K562 (cell line): ENCODE data around the gene ZNF692. TPM values are rescaled to one million over a fixed set of nuclear protein-coding genes. Genes with fewer than 3 reads are reported as not detected.

Source experiments
- CTBP1 ChIP-seq: fragments of 450-650 bp; IDR thresholded peaks from 2 replicates; pipeline ENCODE4 v1.6.1; 2016; ENCODE audit warnings: borderline replicate concordance
- GTF2A2 ChIP-seq: IDR thresholded peaks from 2 replicates; pipeline ENCODE4 v1.6.1; 2016; ENCODE audit warnings: mild to moderate bottlenecking, missing genetic modification characterization, missing compliant biosample characterization
- HDAC1 ChIP-seq, 2 experiments: fragments of 450-650 bp; IDR thresholded peaks; 2 replicates each; pipeline ENCODE4 v1.6.1; 2016 to 2017; ENCODE audit warnings: inconsistent platforms in 1 of 2, mild to moderate bottlenecking in 1 of 2, moderate library complexity in 1 of 2
- HDGF ChIP-seq: fragments of 450-650 bp; IDR thresholded peaks from 2 replicates; pipeline ENCODE4 v1.6.1; 2016
- ILK ChIP-seq: fragments of 450-650 bp; IDR thresholded peaks from 2 replicates; pipeline ENCODE4 v1.6.1; 2016; ENCODE audit warnings: missing genetic modification characterization, low read depth, mild to moderate bottlenecking, missing compliant biosample characterization, moderate library complexity, borderline replicate concordance
- KLF16 ChIP-seq: IDR thresholded peaks from 2 replicates; pipeline ENCODE4 v1.6.1; 2016; ENCODE audit warnings: antibody characterized with exemption
- MAFG ChIP-seq: fragments of 450-650 bp; conservative IDR thresholded peaks from 2 replicates; pipeline ENCODE4 v1.6.1; 2016; ENCODE audit warnings: missing genetic modification characterization, missing compliant biosample characterization
- NCOA4 ChIP-seq: fragments of 450-650 bp; IDR thresholded peaks from 2 replicates; pipeline ENCODE4 v1.6.1; 2018; ENCODE audit warnings: mild to moderate bottlenecking; ENCODE audit not compliant: partially characterized antibody
- NFRKB ChIP-seq: fragments of 450-650 bp; IDR thresholded peaks from 2 replicates; pipeline ENCODE4 v1.6.1; 2016; ENCODE audit warnings: low read depth
- NUFIP1 ChIP-seq: fragments of 450-650 bp; IDR thresholded peaks from 2 replicates; pipeline ENCODE4 v1.6.1; 2018; ENCODE audit not compliant: partially characterized antibody
- SP2 ChIP-seq: IDR thresholded peaks from 2 replicates; pipeline ENCODE4 v1.6.1; 2011; ENCODE audit warnings: mild to moderate bottlenecking, low read depth, low read length, moderate library complexity; ENCODE audit not compliant: poor library complexity, severe bottlenecking; ENCODE audit errors: extremely low read depth
- ZBTB17 ChIP-seq: fragments of 450-650 bp; formaldehyde crosslinking; IDR thresholded peaks from 2 replicates; pipeline ENCODE4 v1.4.0; 2020; ENCODE audit warnings: mild to moderate bottlenecking
- polyA plus RNA-seq, 8 experiments: library from polyadenylated mRNA; depleted of rRNA in 4 of 8; stranded (reverse) in 5 of 8; unstranded in 3 of 8; fragments of >200 nt; fragmentation: Nextera tagmentation in 2 of 8; fragmentation: Illumina TruSeq in 1 of 8; extraction: Ambion mirVana in 2 of 8; extraction: Trizol in 1 of 8; gene quantifications; 2 replicates each; pipeline versions ENCODE4 v1.2.1 to v1.2.3, GENCODE V29; 2011 to 2014; ENCODE audit warnings: inconsistent platforms in 1 of 8, missing spikeins in 1 of 8
- total RNA-seq, 7 experiments: library from RNA; depleted of rRNA in 6 of 7; stranded (reverse); fragments of >200 nt in 6 of 7; fragmentation: Illumina TruSeq in 2 of 7; extraction: Trizol in 2 of 7; gene quantifications; 2 replicates each; pipeline versions ENCODE4 v1.2.1 to v1.2.3, GENCODE V29; 2011 to 2021; ENCODE audit warnings: low replicate concordance in 1 of 7
- TF ChIP-seq, protein P1 (sequence below): fragments of 450-650 bp; IDR thresholded peaks from 2 replicates; pipeline ENCODE4 v1.6.1; 2016; ENCODE audit warnings: low read depth
- TF ChIP-seq, protein P2 (sequence below): sonication (generic); formaldehyde crosslinking; IDR thresholded peaks from 2 replicates; pipeline ENCODE4 v1.8.0; 2022; ENCODE audit warnings: mild to moderate bottlenecking, missing genetic modification reagents

The ZNF692 gene
- total and polyA plus RNA-seq, 9 of the 15 experiments (the other 6 are each of a cell fraction or from before 2014, with no cell fraction given): 8.4 to 143 (median 55.9) TPM

DNA sequence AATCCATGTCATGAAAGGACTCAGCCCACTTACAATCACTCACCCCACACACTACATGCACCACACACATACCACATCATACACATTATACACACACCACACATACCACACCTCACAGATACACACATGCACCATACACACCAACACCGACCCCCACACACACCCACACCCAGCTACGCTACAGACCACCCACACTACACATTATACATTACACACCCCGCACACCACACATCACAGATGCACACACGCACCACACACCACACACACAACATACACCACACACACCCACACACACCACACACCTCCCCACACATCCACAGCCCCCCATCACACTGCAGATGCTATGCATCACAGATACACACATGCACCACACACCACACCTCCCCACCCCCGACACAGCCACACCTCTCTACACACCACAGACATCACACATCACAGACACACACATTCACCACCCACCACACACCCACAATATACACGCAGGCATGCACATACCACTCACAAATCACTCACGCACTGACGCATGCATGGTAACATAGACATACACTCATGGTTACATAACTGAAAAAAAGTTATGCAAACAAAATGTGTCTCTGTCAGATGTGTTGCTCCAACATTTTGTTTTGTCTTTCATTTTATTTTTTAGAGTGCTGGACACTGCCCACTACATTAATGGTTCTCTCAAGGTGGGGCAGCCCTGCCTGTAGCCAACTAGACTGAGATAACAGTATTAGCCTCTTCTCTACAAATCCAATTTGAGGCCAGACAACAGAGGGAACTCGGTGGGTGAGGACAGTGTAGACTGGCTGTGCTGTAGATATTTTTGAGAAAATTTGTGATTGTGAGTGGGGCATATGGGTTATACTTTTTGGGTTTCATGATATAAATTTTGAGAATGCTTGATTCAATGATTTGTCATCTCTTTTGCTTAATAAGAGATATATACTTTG lies 31.9 kb upstream of the ZNF692 start (continued):
- TF ChIP-seq, protein P1, sequence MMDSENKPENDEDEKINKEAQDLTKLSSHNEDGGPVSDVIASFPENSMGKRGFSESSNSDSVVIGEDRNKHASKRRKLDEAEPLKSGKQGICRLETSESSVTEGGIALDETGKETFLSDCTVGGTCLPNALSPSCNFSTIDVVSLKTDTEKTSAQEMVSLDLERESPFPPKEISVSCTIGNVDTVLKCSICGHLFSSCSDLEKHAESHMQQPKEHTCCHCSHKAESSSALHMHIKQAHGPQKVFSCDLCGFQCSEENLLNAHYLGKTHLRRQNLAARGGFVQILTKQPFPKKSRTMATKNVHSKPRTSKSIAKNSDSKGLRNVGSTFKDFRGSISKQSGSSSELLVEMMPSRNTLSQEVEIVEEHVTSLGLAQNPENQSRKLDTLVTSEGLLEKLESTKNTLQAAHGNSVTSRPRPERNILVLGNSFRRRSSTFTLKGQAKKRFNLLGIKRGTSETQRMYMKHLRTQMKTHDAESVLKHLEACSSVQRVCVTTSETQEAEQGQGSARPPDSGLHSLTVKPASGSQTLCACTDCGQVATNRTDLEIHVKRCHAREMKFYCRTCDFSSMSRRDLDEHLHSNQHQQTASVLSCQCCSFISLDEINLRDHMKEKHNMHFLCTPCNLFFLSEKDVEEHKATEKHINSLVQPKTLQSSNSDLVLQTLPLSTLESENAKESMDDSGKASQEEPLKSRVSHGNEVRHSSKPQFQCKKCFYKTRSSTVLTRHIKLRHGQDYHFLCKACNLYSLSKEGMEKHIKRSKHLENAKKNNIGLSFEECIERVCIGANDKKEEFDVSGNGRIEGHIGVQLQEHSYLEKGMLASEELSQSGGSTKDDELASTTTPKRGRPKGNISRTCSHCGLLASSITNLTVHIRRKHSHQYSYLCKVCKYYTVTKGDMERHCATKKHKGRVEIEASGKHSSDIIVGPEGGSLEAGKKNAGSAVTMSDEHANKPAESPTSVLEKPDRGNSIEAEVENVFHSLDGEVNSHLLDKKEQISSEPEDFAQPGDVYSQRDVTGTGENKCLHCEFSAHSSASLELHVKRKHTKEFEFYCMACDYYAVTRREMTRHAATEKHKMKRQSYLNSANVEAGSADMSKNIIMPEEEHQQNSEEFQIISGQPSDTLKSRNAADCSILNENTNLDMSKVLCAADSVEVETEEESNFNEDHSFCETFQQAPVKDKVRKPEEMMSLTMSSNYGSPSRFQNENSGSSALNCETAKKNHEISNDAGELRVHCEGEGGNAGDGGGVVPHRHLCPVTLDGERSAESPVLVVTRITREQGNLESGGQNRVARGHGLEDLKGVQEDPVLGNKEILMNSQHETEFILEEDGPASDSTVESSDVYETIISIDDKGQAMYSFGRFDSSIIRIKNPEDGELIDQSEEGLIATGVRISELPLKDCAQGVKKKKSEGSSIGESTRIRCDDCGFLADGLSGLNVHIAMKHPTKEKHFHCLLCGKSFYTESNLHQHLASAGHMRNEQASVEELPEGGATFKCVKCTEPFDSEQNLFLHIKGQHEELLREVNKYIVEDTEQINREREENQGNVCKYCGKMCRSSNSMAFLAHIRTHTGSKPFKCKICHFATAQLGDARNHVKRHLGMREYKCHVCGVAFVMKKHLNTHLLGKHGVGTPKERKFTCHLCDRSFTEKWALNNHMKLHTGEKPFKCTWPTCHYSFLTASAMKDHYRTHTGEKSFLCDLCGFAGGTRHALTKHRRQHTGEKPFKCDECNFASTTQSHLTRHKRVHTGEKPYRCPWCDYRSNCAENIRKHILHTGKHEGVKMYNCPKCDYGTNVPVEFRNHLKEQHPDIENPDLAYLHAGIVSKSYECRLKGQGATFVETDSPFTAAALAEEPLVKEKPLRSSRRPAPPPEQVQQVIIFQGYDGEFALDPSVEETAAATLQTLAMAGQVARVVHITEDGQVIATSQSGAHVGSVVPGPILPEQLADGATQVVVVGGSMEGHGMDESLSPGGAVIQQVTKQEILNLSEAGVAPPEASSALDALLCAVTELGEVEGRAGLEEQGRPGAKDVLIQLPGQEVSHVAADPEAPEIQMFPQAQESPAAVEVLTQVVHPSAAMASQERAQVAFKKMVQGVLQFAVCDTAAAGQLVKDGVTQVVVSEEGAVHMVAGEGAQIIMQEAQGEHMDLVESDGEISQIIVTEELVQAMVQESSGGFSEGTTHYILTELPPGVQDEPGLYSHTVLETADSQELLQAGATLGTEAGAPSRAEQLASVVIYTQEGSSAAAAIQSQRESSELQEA: peak; percentile 49; the same call in 1 of the 2 replicates
- TF ChIP-seq ILK (tag): no peak
- TF ChIP-seq, protein P2, sequence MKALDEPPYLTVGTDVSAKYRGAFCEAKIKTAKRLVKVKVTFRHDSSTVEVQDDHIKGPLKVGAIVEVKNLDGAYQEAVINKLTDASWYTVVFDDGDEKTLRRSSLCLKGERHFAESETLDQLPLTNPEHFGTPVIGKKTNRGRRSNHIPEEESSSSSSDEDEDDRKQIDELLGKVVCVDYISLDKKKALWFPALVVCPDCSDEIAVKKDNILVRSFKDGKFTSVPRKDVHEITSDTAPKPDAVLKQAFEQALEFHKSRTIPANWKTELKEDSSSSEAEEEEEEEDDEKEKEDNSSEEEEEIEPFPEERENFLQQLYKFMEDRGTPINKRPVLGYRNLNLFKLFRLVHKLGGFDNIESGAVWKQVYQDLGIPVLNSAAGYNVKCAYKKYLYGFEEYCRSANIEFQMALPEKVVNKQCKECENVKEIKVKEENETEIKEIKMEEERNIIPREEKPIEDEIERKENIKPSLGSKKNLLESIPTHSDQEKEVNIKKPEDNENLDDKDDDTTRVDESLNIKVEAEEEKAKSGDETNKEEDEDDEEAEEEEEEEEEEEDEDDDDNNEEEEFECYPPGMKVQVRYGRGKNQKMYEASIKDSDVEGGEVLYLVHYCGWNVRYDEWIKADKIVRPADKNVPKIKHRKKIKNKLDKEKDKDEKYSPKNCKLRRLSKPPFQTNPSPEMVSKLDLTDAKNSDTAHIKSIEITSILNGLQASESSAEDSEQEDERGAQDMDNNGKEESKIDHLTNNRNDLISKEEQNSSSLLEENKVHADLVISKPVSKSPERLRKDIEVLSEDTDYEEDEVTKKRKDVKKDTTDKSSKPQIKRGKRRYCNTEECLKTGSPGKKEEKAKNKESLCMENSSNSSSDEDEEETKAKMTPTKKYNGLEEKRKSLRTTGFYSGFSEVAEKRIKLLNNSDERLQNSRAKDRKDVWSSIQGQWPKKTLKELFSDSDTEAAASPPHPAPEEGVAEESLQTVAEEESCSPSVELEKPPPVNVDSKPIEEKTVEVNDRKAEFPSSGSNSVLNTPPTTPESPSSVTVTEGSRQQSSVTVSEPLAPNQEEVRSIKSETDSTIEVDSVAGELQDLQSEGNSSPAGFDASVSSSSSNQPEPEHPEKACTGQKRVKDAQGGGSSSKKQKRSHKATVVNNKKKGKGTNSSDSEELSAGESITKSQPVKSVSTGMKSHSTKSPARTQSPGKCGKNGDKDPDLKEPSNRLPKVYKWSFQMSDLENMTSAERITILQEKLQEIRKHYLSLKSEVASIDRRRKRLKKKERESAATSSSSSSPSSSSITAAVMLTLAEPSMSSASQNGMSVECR (CRISPR knock-in tag): no peak
- TF ChIP-seq NFRKB: 0 out of 2 replicates have a peak, but pooled peaks have one; percentile 23
- TF ChIP-seq CTBP1: 0 out of 2 replicates have a peak, but pooled peaks have one; percentile 8
- peak; percentile 98 for TF ChIP-seq HDGF
- TF ChIP-seq NUFIP1: peak; percentile 77
- no peak for TF ChIP-seq KLF16
- no peak for TF ChIP-seq MAFG (tag)
- peak in 1 of 2 experiments; percentile 73; a peak in 2 of 4 replicates for TF ChIP-seq HDAC1 (IDR thresholded peaks at IDR 0.05)
- peak; percentile 30 for TF ChIP-seq NCOA4
- TF ChIP-seq GTF2A2 (tag): no peak
- TF ChIP-seq ZBTB17 (CRISPR knock-in tag): peak; percentile 72; the same call in 1 of the 2 replicates
- TF ChIP-seq SP2: no peak
